Gastroesophageal sphincter (tissue), 3 donors: ENCODE data around the gene SCARB2.

Source experiments
- POLR2AphosphoS5 ChIP-seq: sonication (generic); formaldehyde crosslinking; IDR thresholded peaks from one replicate; pipeline ENCODE4 v1.6.1; 2017; ENCODE audit warnings: antibody characterized with exemption
- TF ChIP-seq, protein P1 (sequence below), 4 experiments: fragments of 200-600 bp in 2 of 4; fragments of 450-650 bp in 2 of 4; sonication (generic) in 1 of 4; IDR thresholded peaks; one replicate each; pipeline ENCODE4 v1.5.1; 2017 to 2019; ENCODE audit warnings: antibody characterized with exemption in 4 of 4, mild to moderate bottlenecking in 2 of 4, moderate library complexity in 2 of 4

- TF ChIP-seq, protein P1, sequence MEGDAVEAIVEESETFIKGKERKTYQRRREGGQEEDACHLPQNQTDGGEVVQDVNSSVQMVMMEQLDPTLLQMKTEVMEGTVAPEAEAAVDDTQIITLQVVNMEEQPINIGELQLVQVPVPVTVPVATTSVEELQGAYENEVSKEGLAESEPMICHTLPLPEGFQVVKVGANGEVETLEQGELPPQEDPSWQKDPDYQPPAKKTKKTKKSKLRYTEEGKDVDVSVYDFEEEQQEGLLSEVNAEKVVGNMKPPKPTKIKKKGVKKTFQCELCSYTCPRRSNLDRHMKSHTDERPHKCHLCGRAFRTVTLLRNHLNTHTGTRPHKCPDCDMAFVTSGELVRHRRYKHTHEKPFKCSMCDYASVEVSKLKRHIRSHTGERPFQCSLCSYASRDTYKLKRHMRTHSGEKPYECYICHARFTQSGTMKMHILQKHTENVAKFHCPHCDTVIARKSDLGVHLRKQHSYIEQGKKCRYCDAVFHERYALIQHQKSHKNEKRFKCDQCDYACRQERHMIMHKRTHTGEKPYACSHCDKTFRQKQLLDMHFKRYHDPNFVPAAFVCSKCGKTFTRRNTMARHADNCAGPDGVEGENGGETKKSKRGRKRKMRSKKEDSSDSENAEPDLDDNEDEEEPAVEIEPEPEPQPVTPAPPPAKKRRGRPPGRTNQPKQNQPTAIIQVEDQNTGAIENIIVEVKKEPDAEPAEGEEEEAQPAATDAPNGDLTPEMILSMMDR (IDR thresholded peaks at IDR 0.05): no peak
- TF ChIP-seq POLR2AphosphoS5: no peak
These were observed 1.5 kb upstream of the SCARB2 start for GRCh38 chr4:76215077-76215476.
